SJSA1 (cell line): ENCODE measurements around the gene IFI16. TPM values are rescaled to one million over a fixed set of nuclear protein-coding genes. Genes with fewer than 3 reads are reported as not detected.
A peak's percentile ranks its signal among the peaks of the same experiment; 100 is the strongest.
"Not testable (repeated sequence)": the region's sequence is repeated elsewhere in the genome, so short reads cannot be mapped to it uniquely, and the experiment has no call there.

ENCODE experiments used
- DNase-seq, 2 experiments: peaks; one replicate each; pipeline ENCODE4 v3.0.0-alpha.2; 2015 to 2020; ENCODE audit warnings: low spot score in 2 of 2, low read depth in 1 of 2
- H3K27ac ChIP-seq: fragments of 250-450 bp; sonication (Bioruptor Pico); 2 replicates; pipeline ENCODE4 v1.5.1; 2020; ENCODE audit warnings: mild to moderate bottlenecking, moderate library complexity
- H3K27me3 ChIP-seq: fragments of 250-450 bp; sonication (Bioruptor Pico); replicated peaks from 2 replicates; pipeline ENCODE4 v1.5.1; 2020; ENCODE audit warnings: mild to moderate bottlenecking, moderate library complexity
- H3K36me3 ChIP-seq: fragments of 250-450 bp; sonication (Bioruptor Pico); 2 replicates; pipeline ENCODE4 v1.5.1; 2020; ENCODE audit warnings: mild to moderate bottlenecking
- H3K4me1 ChIP-seq: fragments of 250-450 bp; sonication (Bioruptor Pico); replicated peaks from 2 replicates; pipeline ENCODE4 v1.6.1; 2021; ENCODE audit warnings: mild to moderate bottlenecking
- H3K4me3 ChIP-seq: fragments of 250-450 bp; sonication (Bioruptor Pico); 2 replicates; pipeline ENCODE4 v1.5.1; 2020; ENCODE audit warnings: mild to moderate bottlenecking
- H3K9me3 ChIP-seq: fragments of 250-450 bp; sonication (Bioruptor Pico); replicated peaks from 2 replicates; pipeline ENCODE4 v1.5.1; 2020; ENCODE audit warnings: mild to moderate bottlenecking
- total RNA-seq: library from RNA; depleted of rRNA; stranded (reverse); fragments of >200 nt; shearing (Covaris generic); gene quantifications from 2 replicates; pipeline ENCODE4 v1.2.3, GENCODE V29; 2014

IFI16 gene
- total RNA-seq, 1 experiment from 2014 or later = 27.1 TPM

- H3K36me3 ChIP-seq = no peaks in the 10 kb centered on the region
- H3K4me1 ChIP-seq = 0 out of 2 replicates have a peak, but pooled peaks cover 1% of the 10 kb centered on the region
- no peaks in the 10 kb centered on the region for H3K9me3 ChIP-seq
- no peak for DNase-seq
- H3K27ac ChIP-seq = no peak overlapping the region
- peaks cover 13% of the 10 kb centered on the region for H3K27me3 ChIP-seq
- no peak overlapping the region for H3K4me3 ChIP-seq
Measured at GRCh38 chr1:159083013-159083412, 73.3 kb downstream of the IFI16 start.

DNA sequence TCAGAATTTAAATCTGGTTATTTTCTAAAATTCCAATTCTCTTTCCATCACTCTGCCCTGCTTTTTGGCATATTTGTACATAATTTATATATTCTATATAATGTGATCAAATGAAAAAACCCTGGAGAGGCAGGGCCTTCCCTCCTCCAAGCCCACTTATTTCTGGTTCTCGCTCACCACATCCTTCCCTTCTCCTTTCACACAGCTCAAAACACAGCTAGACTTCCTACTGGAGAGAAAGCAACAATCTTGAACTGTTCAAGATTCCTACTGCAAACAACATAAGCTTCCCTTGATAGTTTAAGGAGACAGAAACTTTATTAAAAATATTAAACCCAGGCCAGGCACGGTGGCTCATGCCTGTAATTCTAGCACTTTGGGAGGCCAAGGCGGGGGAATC is 74.4 kb downstream of the IFI16 start:
- peaks cover 10% of the 10 kb centered on the region; the same call in 1 of the 2 replicates for H3K27me3 ChIP-seq
- no peaks in the 10 kb centered on the region for H3K9me3 ChIP-seq
- H3K36me3 ChIP-seq = no peaks in the 10 kb centered on the region
- no peak overlapping the region for H3K4me3 ChIP-seq
- no peak for DNase-seq
- H3K27ac ChIP-seq = no peak overlapping the region
- 0 out of 2 replicates have a peak, but pooled peaks cover 3% of the 10 kb centered on the region for H3K4me1 ChIP-seq

DNA sequence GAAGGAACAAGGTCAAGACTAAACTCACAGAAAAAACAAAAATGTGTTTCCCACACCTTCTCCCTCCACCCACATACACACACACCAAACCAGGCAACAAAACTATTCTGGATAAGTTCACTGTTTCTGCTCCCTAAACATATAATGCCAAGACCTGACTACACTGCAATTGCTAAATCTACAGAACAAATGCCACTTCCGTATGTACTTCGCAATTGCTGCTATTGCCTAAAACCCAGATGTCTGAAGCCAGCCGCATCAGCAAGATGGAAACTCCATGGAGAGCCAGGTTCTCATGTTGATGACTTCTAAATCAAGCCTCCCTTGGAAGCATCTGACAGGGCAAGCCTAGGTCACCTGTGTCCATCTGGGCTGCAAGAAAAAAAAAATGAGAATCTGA is 75.2 kb downstream of the IFI16 start:
- no peak overlapping the region for H3K27ac ChIP-seq

GRCh38 chr1:159088050-159088449 is 78.3 kb downstream of the IFI16 start:
- Histone ChIP-seq H3K36me3 (no peaks in the 10 kb centered on the region), H3K4me1 (peaks cover 16% of the 10 kb centered on the region), H3K9me3 (no peaks in the 10 kb centered on the region), H3K27me3 (no peaks in the 10 kb centered on the region; the same call in 1 of the 2 replicates), H3K27ac (no peak overlapping the region), H3K4me3 (no peak overlapping the region)
- DNase-seq = no peak

More for the DNA sequence above, 75.2 kb downstream of the IFI16 start:
- Histone ChIP-seq H3K4me1 (0 out of 2 replicates have a peak, but pooled peaks cover 3% of the 10 kb centered on the region), H3K27me3 (peaks cover 10% of the 10 kb centered on the region; the same call in 1 of the 2 replicates), H3K4me3 (no peak overlapping the region), H3K36me3 (no peaks in the 10 kb centered on the region), H3K9me3 (no peaks in the 10 kb centered on the region)
- no peak for DNase-seq

DNA sequence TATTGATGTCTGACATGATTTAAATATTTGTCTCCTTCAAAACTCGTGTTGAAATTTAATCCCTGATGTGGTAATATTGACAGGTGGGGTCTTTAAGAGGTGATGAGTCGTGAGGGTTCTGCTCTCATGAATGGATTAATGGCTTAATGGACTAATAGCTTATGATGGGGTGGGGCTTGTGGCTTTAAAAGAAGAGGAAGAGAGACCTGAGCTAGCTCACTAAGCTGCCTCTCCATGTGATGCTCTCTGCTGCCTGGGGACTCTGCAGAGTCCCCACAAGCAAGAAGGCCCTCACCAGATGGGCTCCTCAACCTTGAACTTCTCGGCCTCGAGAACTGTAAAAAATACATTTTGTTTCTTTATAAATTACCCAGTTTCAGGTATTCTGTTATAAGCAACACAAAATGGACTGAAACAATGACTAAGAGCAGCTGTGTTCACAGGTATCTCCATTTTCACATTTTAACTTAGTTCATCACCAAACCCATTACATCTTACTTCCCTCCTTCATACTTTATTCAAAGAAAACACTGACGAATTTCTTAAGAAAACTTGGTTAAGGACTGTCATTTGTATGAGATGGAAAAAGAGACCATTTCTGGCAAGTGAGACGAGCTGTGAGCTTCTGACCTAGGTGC is 79.0 kb downstream of the IFI16 start:
- no peak overlapping the region for H3K27ac ChIP-seq
- DNase-seq = no peak
- peaks cover 16% of the 10 kb centered on the region for H3K4me1 ChIP-seq
- H3K9me3 ChIP-seq = no peaks in the 10 kb centered on the region
- H3K36me3 ChIP-seq = no peaks in the 10 kb centered on the region
- no peak overlapping the region for H3K4me3 ChIP-seq
- no peaks in the 10 kb centered on the region for H3K27me3 ChIP-seq

DNA sequence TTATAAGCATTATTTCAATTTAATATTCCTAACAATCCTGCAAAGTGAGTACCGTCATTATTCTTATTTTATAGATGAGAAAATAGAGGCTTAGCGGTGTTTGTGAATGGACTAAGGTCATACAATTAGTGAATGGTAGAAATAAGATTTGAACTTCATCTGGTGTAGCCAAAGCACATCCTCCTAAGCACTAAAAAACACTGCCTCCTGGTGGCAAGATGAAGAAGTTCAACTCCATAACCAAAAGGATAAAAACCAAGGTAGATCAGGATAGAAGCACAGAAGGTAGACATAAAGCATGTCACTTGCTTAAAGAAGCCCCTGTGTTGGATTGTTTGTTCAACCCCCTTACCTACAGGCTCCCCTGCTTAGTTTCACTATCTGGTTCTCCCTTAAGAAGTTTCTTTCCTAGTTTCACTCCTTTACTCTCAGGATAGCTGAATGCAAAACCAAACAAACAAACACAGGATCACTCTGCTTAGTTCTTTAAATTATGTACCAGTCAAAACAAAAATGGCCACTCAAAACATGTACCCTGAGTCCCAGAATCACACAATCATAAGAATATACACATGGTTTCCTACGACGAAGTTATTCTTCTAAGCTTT is 79.6 kb downstream of the IFI16 start:
- H3K27ac ChIP-seq = no peak overlapping the region
- H3K27me3 ChIP-seq = no peaks in the 10 kb centered on the region
- no peak for DNase-seq
- H3K9me3 ChIP-seq = no peaks in the 10 kb centered on the region
- no peak overlapping the region for H3K4me3 ChIP-seq
- no peaks in the 10 kb centered on the region for H3K36me3 ChIP-seq
- H3K4me1 ChIP-seq = peaks cover 16% of the 10 kb centered on the region

GRCh38 chr1:159090286-159091179 is 80.8 kb downstream of the IFI16 start:
- no peak for DNase-seq
- H3K4me3 ChIP-seq = no peak overlapping the region
- H3K27me3 ChIP-seq = no peaks in the 10 kb centered on the region
- no peaks in the 10 kb centered on the region for H3K36me3 ChIP-seq
- H3K27ac ChIP-seq = no peak overlapping the region
- no peaks in the 10 kb centered on the region for H3K9me3 ChIP-seq
- peaks cover 16% of the 10 kb centered on the region for H3K4me1 ChIP-seq

GRCh38 chr1:159091180-159091560 is 81.5 kb downstream of the IFI16 start:
- peaks cover 16% of the 10 kb centered on the region for H3K4me1 ChIP-seq
- peaks cover 3% of the 10 kb centered on the region; the same call in 1 of the 2 replicates for H3K27me3 ChIP-seq
- H3K27ac ChIP-seq = no peak overlapping the region
- DNase-seq = no peak
- no peak overlapping the region for H3K4me3 ChIP-seq
- H3K9me3 ChIP-seq = no peaks in the 10 kb centered on the region
- H3K36me3 ChIP-seq = no peaks in the 10 kb centered on the region

DNA sequence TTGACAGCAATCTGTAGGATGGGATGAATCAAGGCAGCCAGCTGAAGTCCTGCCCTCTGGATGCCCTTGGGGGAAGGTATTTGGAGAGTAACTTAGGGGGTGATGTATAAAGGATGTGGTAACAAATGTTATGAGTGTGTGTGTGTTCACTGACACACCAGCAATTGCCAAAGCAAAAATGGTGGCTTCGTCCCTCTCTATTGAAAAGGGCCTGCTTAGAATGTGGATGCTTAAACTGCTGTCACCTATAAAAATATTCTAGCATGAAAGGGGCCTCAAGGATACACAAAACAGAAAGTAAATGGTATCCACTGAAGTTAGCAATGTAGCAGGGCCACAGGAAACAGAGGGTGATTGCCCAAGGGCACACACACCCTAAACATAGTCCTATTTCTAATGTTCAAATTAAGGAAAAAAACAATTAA is 81.9 kb downstream of the IFI16 start:
- peaks cover 8% of the 10 kb centered on the region; the same call in 1 of the 2 replicates for H3K27me3 ChIP-seq
- H3K27ac ChIP-seq = peak overlapping the region; percentile 43; the same call in 1 of the 2 replicates
- H3K36me3 ChIP-seq = no peaks in the 10 kb centered on the region
- H3K4me3 ChIP-seq = no peak overlapping the region
- H3K9me3 ChIP-seq = no peaks in the 10 kb centered on the region
- H3K4me1 ChIP-seq = peaks cover 16% of the 10 kb centered on the region
- DNase-seq = no peak

DNA sequence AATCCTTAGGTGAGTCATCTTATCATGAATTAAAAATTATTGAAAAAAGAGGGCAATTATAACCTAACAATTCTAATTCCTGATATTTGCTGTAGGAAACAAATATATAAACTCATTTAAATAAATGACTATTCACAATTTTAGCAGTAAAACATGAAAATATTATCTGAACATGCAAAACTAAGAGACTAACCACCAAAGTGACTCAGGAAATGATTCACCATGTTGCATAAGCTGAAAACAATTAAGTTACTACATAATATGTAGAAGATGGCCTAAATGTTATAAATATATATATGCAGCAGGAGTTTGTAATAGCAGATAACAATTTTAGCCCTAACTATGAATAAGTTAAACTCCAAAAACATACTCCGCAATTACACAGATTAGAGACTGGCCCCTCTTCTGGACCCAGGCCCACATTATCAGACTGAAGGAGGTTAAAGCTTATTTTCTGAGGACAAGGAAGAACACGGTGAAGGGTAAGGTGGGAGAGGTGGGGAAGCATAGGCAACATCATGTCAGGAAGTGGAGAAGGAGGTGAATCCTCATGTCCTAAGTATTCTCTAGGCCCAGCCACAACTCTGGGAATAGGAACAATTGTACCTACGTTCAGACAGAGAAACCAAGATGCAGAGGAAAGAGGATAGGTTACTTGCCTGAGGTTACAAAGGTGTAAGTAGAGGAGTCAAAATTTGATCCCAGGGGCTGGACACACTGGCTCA is 82.5 kb downstream of the IFI16 start:
- H3K9me3 ChIP-seq = no peaks in the 10 kb centered on the region
- no peak for DNase-seq
- peaks cover 10% of the 10 kb centered on the region; the same call in 1 of the 2 replicates for H3K27me3 ChIP-seq
- H3K36me3 ChIP-seq = no peaks in the 10 kb centered on the region
- no peak overlapping the region for H3K4me3 ChIP-seq
- H3K27ac ChIP-seq = peak overlapping the region; percentile 43; the same call in 1 of the 2 replicates
- H3K4me1 ChIP-seq = peaks cover 16% of the 10 kb centered on the region

DNA sequence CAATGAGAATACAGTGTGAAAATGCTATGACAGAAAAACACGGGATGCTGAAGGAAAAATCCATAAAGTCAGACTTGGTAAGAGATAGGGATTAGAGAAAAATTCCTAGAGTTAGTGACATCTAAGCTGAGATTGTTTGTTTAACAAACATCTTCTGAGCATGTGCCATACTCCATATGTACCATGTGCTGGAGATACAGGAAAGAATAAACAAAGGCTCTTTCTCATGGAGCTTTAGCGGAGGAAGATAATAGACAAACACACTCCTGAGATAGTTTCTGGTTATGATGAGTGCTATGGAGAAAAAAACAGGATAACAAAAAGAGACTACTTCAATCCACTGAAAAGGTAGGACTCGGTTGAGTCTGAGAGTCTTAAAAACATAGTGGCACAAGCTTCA is 88.9 kb downstream of the IFI16 start:
- Histone ChIP-seq H3K4me3 (no peak overlapping the region), H3K9me3 (no peaks in the 10 kb centered on the region), H3K27me3 (peaks cover 16% of the 10 kb centered on the region; the same call in 1 of the 2 replicates), H3K36me3 (no peaks in the 10 kb centered on the region), H3K27ac (no peak overlapping the region), H3K4me1 (no peaks in the 10 kb centered on the region)
- no peak for DNase-seq

DNA sequence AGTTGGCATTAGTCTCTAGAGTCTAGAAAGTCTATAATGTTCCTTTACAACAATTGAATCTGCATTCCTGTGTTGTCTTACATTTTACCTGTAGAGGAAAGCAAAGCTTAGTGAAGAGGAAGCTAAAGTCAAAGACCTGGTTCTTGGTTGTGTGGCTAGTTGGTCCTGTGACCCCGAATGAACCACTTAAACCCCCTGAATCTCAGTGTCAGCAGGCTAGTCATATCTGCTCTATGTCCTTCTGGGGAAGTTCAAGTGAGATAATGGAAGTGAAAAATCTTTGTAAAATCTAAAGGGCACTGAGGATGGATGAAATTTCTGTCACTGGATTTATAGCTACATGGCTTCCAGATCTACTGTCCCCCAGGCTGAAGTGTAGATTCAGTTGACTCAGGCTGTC is 90.9 kb downstream of the IFI16 start:
- DNase-seq = no peak
- Histone ChIP-seq H3K27ac (no peak overlapping the region), H3K9me3 (no peaks in the 10 kb centered on the region), H3K4me1 (no peaks in the 10 kb centered on the region), H3K4me3 (no peak overlapping the region), H3K36me3 (no peaks in the 10 kb centered on the region), H3K27me3 (peaks cover 18% of the 10 kb centered on the region; the same call in 1 of the 2 replicates)

GRCh38 chr1:159103021-159103420 is 93.3 kb downstream of the IFI16 start:
- DNase-seq, H3K36me3 ChIP-seq, H3K4me1 ChIP-seq, H3K27me3 ChIP-seq, H3K27ac ChIP-seq, H3K9me3 ChIP-seq, H3K4me3 ChIP-seq: not testable (repeated sequence)
